Panc1 (cell line): Measurements from ENCODE around the gene PROS1. TPM values are rescaled to one million over a fixed set of nuclear protein-coding genes. Genes with fewer than 3 reads are reported as not detected.

Experiments used
- ATAC-seq: fragments of 200-7000 bp; cut with Tn5 transposase; 2 replicates; pipeline ENCODE4 v1.9.1; 2020; ENCODE audit warnings: mild to moderate bottlenecking, moderate library complexity
- BruUV-seq: library from RNA; stranded (reverse); fragments of 400-500 nt; replicated peaks from 2 replicates; lab custom pipeline; 2021; lab: Mats Ljungman, UMichigan
- CTCF ChIA-PET: fragments of 300-600 bp; sonication (Branson Sonifier 250); formaldehyde crosslinking; loops from one replicate; lab custom pipeline; 2022; ENCODE audit warnings: antibody characterized with exemption; lab: Charles Lee
- POLR2A ChIA-PET: fragments of 300-600 bp; sonication (Branson Sonifier 250); formaldehyde crosslinking; loops from one replicate; lab custom pipeline; 2022; ENCODE audit warnings: antibody characterized with exemption; lab: Charles Lee
- DNase-seq: peaks from one replicate; pipeline ENCODE4 v3.0.0-alpha.2; 2010; ENCODE audit warnings: low read depth, low spot score
- H3K27ac ChIP-seq: 2 replicates; pipeline ENCODE4 v1.5.1; 2011; ENCODE audit warnings: mild to moderate bottlenecking, low read length, inconsistent platforms
- H3K27me3 ChIP-seq: fragments of 200-500 bp; sonication (Bioruptor generic); 2 replicates; pipeline ENCODE4 v1.6.0; 2014; ENCODE audit warnings: low read length, inconsistent platforms; ENCODE audit not compliant: control insufficient read depth, insufficient read depth
- H3K36me3 ChIP-seq: fragments of 200-500 bp; sonication (Bioruptor generic); 2 replicates; pipeline ENCODE4 v1.5.1; 2014; ENCODE audit warnings: inconsistent platforms, mild to moderate bottlenecking, low read length, moderate library complexity; ENCODE audit not compliant: control insufficient read depth, insufficient read depth
- H3K4me1 ChIP-seq: 2 replicates; pipeline ENCODE4 v1.5.1; 2011; ENCODE audit warnings: inconsistent platforms, mild to moderate bottlenecking, low read length, moderate library complexity; ENCODE audit not compliant: control insufficient read depth, insufficient read depth
- H3K4me3 ChIP-seq, 2 experiments: 2 replicates each; pipeline ENCODE4 v1.5.1; 2011 to 2012; ENCODE audit warnings: low read depth in 2 of 2, low read length in 2 of 2, mild to moderate bottlenecking in 2 of 2, inconsistent platforms in 1 of 2, moderate library complexity in 1 of 2
- H3K9me3 ChIP-seq: fragments of 200-500 bp; sonication (Bioruptor generic); 2 replicates; pipeline ENCODE4 v1.5.1; 2014; ENCODE audit warnings: low read depth, mild to moderate bottlenecking, inconsistent platforms, low read length, moderate library complexity; ENCODE audit not compliant: control insufficient read depth, insufficient read depth
- POLR2AphosphoS5 ChIP-seq: IDR thresholded peaks from 2 replicates; pipeline ENCODE4 v1.6.1; 2012; ENCODE audit warnings: mild to moderate bottlenecking, low read depth, low read length, moderate library complexity
- SIN3A ChIP-seq: IDR thresholded peaks from 2 replicates; pipeline ENCODE4 v1.6.1; 2012; ENCODE audit warnings: low read depth, mild to moderate bottlenecking, low read length, moderate library complexity, borderline replicate concordance; ENCODE audit not compliant: insufficient read depth
- TCF7L2 ChIP-seq: IDR thresholded peaks from 2 replicates; pipeline ENCODE4 v1.6.1; 2011; ENCODE audit warnings: mild to moderate bottlenecking, low read depth, low read length, inconsistent platforms
- in situ Hi-C: cut with HindIII; loops from 2 replicates; pipeline ENCODE4 v1.10.0; 2016; ENCODE audit warnings: low sequenced_read_pairs, low pct_unique_long_range_greater_than_20kb
- intact Hi-C: fragments of 100-400 bp; cut with micrococcal nuclease; formaldehyde crosslinking; loops from one replicate; pipeline ENCODE4 v1.10.0; 2022; ENCODE audit not compliant: unreplicated experiment
- total RNA-seq: library from RNA; stranded (reverse); gene quantifications from one replicate; pipeline ENCODE4 v1.2.1, GENCODE V29; 2021; ENCODE audit not compliant: unreplicated experiment
- TF ChIP-seq, protein P1 (sequence below), 2 experiments: IDR thresholded peaks; 2 replicates each; pipeline ENCODE4 v1.6.1; 2011 to 2012; ENCODE audit warnings: low read depth in 2 of 2, control low read depth in 1 of 2, low read length in 1 of 2, mild to moderate bottlenecking in 1 of 2, moderate library complexity in 1 of 2; ENCODE audit not compliant: insufficient read depth in 1 of 2
- TF ChIP-seq, protein P2 (sequence below): fragments of 450-650 bp; IDR thresholded peaks from 2 replicates; pipeline ENCODE4 v1.5.1; 2017; ENCODE audit warnings: mild to moderate bottlenecking

The PROS1 gene
- total RNA-seq, 1 experiment from 2014 or later, result 16.8 TPM

DNA sequence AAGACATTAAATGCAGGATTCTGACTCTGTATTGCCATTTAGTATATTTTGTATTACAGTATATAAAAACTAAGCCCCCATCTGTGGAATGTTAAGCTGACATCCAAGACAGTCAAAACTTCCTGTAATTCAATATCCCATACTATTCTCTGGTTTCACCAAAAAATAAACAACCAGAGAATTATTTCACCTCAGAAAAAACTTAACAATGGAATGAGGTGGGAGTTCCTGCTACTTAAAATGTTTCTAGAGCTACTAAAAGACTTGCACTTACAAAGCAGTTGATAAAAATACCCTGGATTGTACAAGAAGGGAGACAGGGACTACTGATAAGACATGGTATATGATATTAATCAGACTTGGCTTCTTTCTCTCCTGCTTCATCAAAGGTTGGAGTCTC, 14.6 kb upstream of the PROS1 start:
- Histone ChIP-seq H3K27ac (no peak overlapping the region), H3K27me3 (no peaks in the 10 kb centered on the region), H3K4me1 (no peaks in the 10 kb centered on the region), H3K4me3 (no peak overlapping the region), H3K36me3 (no peaks in the 10 kb centered on the region), H3K9me3 (no peaks in the 10 kb centered on the region)
- DNase-seq (no peak), ATAC-seq (no peak)
- ChIA-PET POLR2A (no interaction called here), CTCF (interaction anchor here (0.7 kb wide), 1 partner anchor 289 kb away, joined by 4 read pairs; no protein-coding TSS in a partner anchor)
- TF ChIP-seq SIN3A (no peak), TCF7L2 (no peak), POLR2AphosphoS5 (no peak)
- TF ChIP-seq, protein P1, sequence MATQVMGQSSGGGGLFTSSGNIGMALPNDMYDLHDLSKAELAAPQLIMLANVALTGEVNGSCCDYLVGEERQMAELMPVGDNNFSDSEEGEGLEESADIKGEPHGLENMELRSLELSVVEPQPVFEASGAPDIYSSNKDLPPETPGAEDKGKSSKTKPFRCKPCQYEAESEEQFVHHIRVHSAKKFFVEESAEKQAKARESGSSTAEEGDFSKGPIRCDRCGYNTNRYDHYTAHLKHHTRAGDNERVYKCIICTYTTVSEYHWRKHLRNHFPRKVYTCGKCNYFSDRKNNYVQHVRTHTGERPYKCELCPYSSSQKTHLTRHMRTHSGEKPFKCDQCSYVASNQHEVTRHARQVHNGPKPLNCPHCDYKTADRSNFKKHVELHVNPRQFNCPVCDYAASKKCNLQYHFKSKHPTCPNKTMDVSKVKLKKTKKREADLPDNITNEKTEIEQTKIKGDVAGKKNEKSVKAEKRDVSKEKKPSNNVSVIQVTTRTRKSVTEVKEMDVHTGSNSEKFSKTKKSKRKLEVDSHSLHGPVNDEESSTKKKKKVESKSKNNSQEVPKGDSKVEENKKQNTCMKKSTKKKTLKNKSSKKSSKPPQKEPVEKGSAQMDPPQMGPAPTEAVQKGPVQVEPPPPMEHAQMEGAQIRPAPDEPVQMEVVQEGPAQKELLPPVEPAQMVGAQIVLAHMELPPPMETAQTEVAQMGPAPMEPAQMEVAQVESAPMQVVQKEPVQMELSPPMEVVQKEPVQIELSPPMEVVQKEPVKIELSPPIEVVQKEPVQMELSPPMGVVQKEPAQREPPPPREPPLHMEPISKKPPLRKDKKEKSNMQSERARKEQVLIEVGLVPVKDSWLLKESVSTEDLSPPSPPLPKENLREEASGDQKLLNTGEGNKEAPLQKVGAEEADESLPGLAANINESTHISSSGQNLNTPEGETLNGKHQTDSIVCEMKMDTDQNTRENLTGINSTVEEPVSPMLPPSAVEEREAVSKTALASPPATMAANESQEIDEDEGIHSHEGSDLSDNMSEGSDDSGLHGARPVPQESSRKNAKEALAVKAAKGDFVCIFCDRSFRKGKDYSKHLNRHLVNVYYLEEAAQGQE (IDR thresholded peaks at IDR 0.05; ENCODE audit: insufficient read depth in 1 of 2, low read depth in 2 of 2, low read length in 1 of 2), result no peak
- TF ChIP-seq, protein P2, sequence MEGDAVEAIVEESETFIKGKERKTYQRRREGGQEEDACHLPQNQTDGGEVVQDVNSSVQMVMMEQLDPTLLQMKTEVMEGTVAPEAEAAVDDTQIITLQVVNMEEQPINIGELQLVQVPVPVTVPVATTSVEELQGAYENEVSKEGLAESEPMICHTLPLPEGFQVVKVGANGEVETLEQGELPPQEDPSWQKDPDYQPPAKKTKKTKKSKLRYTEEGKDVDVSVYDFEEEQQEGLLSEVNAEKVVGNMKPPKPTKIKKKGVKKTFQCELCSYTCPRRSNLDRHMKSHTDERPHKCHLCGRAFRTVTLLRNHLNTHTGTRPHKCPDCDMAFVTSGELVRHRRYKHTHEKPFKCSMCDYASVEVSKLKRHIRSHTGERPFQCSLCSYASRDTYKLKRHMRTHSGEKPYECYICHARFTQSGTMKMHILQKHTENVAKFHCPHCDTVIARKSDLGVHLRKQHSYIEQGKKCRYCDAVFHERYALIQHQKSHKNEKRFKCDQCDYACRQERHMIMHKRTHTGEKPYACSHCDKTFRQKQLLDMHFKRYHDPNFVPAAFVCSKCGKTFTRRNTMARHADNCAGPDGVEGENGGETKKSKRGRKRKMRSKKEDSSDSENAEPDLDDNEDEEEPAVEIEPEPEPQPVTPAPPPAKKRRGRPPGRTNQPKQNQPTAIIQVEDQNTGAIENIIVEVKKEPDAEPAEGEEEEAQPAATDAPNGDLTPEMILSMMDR, result no peak
- intact Hi-C loops (no loop called here), in situ Hi-C loops (no loop called here)
- no TSS peak for BruUV-seq

DNA sequence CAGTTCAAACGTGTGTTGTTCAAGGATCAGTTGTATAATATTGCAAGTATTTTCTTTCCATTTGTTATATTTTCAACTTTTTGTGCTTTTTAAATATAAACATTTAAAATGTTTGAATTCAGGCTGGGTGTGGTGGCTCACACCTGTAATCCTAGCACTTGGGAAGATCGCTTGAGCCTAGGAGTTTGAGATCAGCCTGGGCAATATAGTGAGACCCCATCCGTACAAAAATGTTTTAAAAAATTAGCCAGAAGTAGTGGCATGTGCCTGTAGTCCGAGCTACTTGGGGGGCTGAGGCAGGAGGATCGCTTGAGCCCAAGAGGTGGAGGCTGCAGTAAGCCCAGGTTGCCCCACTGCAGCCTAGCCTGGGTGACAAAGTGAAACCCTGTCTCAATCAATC, 10.9 kb upstream of the PROS1 start:
- ATAC-seq (no peak), DNase-seq (no peak)
- Histone ChIP-seq H3K9me3 (no peaks in the 10 kb centered on the region), H3K36me3 (no peaks in the 10 kb centered on the region; the same call in 1 of the 2 replicates), H3K4me3 (no peak overlapping the region), H3K4me1 (peaks cover 9% of the 10 kb centered on the region; the same call in 1 of the 2 replicates), H3K27me3 (no peaks in the 10 kb centered on the region), H3K27ac (no peak overlapping the region)
- intact Hi-C loops, result no loop called here
- CTCF ChIA-PET, result no interaction called here
- no TSS peak for BruUV-seq
- TF ChIP-seq TCF7L2, result no peak
- no peak for TF ChIP-seq POLR2AphosphoS5
- TF ChIP-seq, protein P2, result no peak
- TF ChIP-seq, protein P1 (IDR thresholded peaks at IDR 0.05; ENCODE audit: insufficient read depth in 1 of 2, low read depth in 2 of 2, low read length in 1 of 2), result no peak
- TF ChIP-seq SIN3A, result no peak
- POLR2A ChIA-PET, result no interaction called here
- in situ Hi-C loops, result no loop called here
